Mesothelial cell of epicardium (in vitro differentiated cells): ENCODE results near the gene BPNT1. TPM values are rescaled to one million over a fixed set of nuclear protein-coding genes. Genes with fewer than 3 reads are reported as not detected.
A peak's percentile ranks its signal among the peaks of the same experiment; 100 is the strongest.
"Not testable (repeated sequence)": the region's sequence is repeated elsewhere in the genome, so short reads cannot be mapped to it uniquely, and the experiment has no call there.

ENCODE experiments used
- DNase-seq, 2 experiments: peaks; one replicate each; pipeline ENCODE4 v3.0.0; 2021; ENCODE audit warnings: low spot score in 2 of 2; ENCODE audit not compliant: unreplicated experiment in 2 of 2
- H3K27ac Mint-ChIP-seq: 2 replicates; pipeline ENCODE4 v1.8.0; 2021; ENCODE audit warnings: mixed read lengths
- H3K27me3 Mint-ChIP-seq: 2 replicates; pipeline ENCODE4 v1.8.0; 2021; ENCODE audit warnings: low read depth, mixed read lengths
- H3K36me3 Mint-ChIP-seq: 2 replicates; pipeline ENCODE4 v1.8.0; 2021; ENCODE audit warnings: mixed read lengths
- H3K4me1 Mint-ChIP-seq: 2 replicates; pipeline ENCODE4 v1.8.0; 2021; ENCODE audit warnings: mixed read lengths
- H3K4me3 Mint-ChIP-seq: 2 replicates; pipeline ENCODE4 v1.8.0; 2021; ENCODE audit warnings: mild to moderate bottlenecking, moderate library complexity, mixed read lengths
- H3K9me3 Mint-ChIP-seq: 2 replicates; pipeline ENCODE4 v1.8.0; 2021; ENCODE audit warnings: mixed read lengths
- total RNA-seq: library from RNA; stranded (reverse); gene quantifications from 3 replicates; pipeline ENCODE4 v1.2.1, GENCODE V29; 2021
- TF ChIP-seq, protein P1 (sequence below): fragments of 200-600 bp; sonication (generic); IDR thresholded peaks from one replicate; pipeline ENCODE4 v1.5.0; 2021; ENCODE audit warnings: antibody characterized with exemption; ENCODE audit not compliant: unreplicated experiment

The BPNT1 gene
- total RNA-seq, 1 donor from 2014 or later = 23.9 TPM

DNA sequence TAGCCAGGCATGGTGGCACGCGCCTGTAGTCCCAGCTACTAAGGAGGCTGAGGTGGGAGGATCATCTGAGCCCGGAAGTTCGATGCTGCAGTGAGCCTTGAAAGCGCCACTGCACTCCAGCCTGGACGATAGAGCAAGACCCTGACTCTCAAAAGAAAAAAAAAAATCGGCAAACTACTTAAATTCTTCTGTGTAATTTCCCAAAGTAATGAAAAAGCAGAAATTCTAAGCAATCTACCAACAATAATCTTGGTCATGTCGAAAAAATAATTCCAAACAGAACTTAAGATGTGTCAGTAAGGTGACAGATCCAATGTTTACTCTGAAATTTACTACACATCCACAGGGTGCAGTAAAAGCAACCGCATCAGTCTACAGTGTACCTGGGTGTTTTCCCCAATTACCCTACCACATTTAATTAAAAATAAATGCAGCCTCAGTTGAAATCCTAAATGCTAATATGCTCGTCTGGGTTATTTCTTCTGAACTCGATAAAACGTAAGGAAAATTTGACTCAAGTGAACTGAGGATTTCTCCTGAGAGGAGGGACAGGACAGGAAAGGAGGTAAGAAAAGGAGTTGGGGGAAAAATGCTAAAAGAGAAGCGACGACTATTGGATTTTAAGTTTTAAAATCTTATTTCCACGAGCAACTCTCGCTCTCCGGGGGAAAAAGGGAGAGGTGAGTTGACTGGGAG is 44.1 kb downstream of the BPNT1 start:
- TF ChIP-seq, protein P1, sequence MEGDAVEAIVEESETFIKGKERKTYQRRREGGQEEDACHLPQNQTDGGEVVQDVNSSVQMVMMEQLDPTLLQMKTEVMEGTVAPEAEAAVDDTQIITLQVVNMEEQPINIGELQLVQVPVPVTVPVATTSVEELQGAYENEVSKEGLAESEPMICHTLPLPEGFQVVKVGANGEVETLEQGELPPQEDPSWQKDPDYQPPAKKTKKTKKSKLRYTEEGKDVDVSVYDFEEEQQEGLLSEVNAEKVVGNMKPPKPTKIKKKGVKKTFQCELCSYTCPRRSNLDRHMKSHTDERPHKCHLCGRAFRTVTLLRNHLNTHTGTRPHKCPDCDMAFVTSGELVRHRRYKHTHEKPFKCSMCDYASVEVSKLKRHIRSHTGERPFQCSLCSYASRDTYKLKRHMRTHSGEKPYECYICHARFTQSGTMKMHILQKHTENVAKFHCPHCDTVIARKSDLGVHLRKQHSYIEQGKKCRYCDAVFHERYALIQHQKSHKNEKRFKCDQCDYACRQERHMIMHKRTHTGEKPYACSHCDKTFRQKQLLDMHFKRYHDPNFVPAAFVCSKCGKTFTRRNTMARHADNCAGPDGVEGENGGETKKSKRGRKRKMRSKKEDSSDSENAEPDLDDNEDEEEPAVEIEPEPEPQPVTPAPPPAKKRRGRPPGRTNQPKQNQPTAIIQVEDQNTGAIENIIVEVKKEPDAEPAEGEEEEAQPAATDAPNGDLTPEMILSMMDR = no peak

DNA sequence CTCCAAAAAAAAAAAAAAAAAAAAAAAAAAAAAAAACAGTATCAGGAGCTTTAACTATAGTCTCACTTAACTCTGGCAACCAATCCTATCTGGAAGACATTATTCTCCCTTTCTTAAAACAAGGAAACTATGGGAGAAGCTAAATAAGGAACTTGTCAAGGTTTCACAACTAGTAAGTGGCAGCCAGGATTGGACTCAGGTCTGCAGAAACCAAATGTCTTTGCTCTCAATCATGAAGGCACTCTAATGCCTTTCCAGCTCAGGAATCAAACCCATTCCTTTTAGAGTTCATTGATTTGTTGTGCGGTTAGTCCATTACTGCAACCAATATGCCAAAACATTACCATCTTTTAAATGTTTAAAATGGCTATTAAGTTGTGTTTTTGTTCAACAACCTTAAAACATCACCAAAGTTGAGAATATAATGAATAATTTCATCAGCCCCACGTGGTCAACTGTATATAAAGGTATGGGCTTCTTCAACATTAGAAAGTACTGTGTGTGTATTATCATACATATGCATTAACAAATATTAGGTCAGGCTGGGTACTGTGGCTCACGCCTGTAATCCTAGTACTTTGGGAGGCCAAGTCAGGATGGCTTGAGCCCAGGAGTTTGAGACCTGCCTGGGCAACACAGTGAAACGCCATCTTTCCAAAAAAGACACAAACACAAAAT is 44.8 kb downstream of the BPNT1 start:
- H3K9me3 Mint-ChIP-seq = no peaks in the 10 kb centered on the region
- peak overlapping the region; percentile 84 for H3K27ac Mint-ChIP-seq
- H3K27me3 Mint-ChIP-seq = no peaks in the 10 kb centered on the region
- peak overlapping the region; percentile 78 for H3K4me3 Mint-ChIP-seq
- H3K4me1 Mint-ChIP-seq = peaks cover 20% of the 10 kb centered on the region
- TF ChIP-seq, protein P1 = no peak
- no peaks in the 10 kb centered on the region for H3K36me3 Mint-ChIP-seq
- DNase-seq = no peak

More for the DNA sequence above, 44.1 kb downstream of the BPNT1 start:
- Mint-ChIP-seq H3K4me1 (peaks cover 20% of the 10 kb centered on the region), H3K27ac (peak overlapping the region; percentile 84), H3K4me3 (peak overlapping the region; percentile 78), H3K36me3 (no peaks in the 10 kb centered on the region), H3K27me3 (no peaks in the 10 kb centered on the region), H3K9me3 (no peaks in the 10 kb centered on the region)
- no peak for DNase-seq

DNA sequence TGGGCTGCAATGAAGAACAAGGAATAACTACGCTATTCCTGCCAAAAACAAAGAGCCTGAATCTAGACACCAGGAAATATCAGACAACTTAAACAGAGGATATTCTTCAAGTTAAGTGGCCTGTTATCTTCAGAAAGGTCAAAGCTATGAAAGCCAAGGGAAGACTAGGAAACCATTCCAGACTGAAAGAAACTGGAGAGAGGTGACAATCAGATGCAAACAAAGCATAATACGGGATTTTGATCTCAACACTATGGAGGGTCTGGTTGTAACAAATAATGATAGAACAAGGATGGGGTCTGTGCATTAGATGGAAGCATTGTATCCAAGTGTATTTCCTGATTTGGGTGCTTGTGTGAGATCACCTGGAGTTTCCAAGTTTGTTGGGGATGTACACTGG is 45.9 kb downstream of the BPNT1 start:
- H3K4me3 Mint-ChIP-seq = no peak overlapping the region
- no peak for DNase-seq
- peaks cover 20% of the 10 kb centered on the region for H3K4me1 Mint-ChIP-seq
- TF ChIP-seq, protein P1 = no peak
- H3K27ac Mint-ChIP-seq = no peak overlapping the region
- H3K9me3 Mint-ChIP-seq = no peaks in the 10 kb centered on the region
- peaks cover 6% of the 10 kb centered on the region for H3K36me3 Mint-ChIP-seq
- no peaks in the 10 kb centered on the region for H3K27me3 Mint-ChIP-seq

DNA sequence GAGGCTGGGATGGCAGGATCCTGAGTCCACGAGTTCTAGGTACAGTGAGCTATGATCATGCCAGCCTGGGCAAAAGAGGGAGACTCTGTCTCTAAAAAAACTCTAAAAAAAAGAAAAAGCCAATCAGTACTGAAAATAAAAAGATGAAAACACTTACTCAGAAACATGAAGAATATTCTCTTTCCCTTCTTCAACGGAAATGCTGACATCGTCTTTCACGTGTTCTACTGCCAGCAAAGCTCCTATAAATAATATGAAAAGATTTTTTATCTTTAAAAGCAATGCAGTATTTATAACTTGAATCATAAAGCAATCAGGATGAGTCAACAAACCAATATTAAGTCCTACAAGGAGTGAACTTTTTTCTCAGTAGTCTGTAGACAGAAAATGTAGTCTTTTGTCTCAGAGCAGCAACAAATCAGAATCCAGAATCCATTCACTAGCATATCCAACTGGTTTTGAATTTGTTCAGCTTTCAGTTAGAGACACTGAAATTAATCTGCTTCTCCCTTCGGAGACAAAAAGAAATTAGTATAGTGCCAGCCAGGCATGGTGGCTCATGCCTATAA is 49.5 kb downstream of the BPNT1 start:
- TF ChIP-seq, protein P1 = no peak
- peaks cover 10% of the 10 kb centered on the region for H3K4me1 Mint-ChIP-seq
- H3K27ac Mint-ChIP-seq = no peak overlapping the region
- peaks cover 21% of the 10 kb centered on the region for H3K36me3 Mint-ChIP-seq
- no peak overlapping the region for H3K4me3 Mint-ChIP-seq
- H3K27me3 Mint-ChIP-seq = no peaks in the 10 kb centered on the region
- H3K9me3 Mint-ChIP-seq = no peaks in the 10 kb centered on the region
- DNase-seq = no peak

DNA sequence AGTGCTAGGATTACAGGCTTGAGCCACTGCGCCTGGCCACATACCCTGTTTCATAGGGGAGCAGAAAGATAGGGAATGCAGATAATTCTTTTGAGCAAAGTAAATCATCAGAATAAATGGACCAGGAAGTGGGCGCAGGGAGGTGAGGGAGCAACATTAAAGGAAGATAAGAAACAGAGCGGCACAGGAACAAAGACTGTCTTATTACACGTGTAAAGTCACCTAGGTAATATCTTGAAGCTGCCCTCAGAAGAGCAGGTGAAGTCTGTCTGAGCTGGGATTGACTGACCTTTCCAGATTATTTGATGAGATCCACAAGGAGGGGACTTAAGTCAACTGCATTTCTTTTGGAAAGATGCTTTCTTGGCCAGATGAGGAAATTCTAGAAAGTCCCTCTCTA is 50.9 kb downstream of the BPNT1 start:
- no peaks in the 10 kb centered on the region for H3K27me3 Mint-ChIP-seq
- H3K4me1 Mint-ChIP-seq = peaks cover 4% of the 10 kb centered on the region
- no peak overlapping the region for H3K4me3 Mint-ChIP-seq
- no peaks in the 10 kb centered on the region for H3K9me3 Mint-ChIP-seq
- peak overlapping the region; percentile 14 for H3K27ac Mint-ChIP-seq
- TF ChIP-seq, protein P1 = no peak
- DNase-seq = no peak
- peaks cover 24% of the 10 kb centered on the region for H3K36me3 Mint-ChIP-seq

DNA sequence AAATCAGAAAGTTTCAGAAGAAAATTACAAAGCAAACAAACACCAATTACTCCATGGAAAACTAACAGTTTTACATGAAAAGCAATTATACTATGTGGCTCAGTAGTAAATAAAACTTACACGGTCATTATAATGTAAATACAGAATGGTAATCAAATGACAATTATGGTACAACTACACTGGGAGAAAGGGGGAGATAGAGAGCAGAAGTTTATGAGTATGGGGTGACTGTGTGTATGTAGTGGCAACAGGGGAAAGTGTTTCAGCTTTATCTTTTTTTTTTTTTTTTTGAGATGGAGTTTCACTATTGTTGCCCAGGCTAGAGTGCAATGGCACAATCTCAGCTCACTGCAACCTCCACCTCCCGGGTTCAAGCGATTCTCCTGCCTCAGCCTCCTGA is 51.8 kb downstream of the BPNT1 start:
- H3K27me3 Mint-ChIP-seq, H3K4me3 Mint-ChIP-seq, H3K4me1 Mint-ChIP-seq, H3K27ac Mint-ChIP-seq, DNase-seq, H3K9me3 Mint-ChIP-seq: not testable (repeated sequence)
- peaks cover 24% of the 10 kb centered on the region for H3K36me3 Mint-ChIP-seq
